SK-N-MC (cell line): ENCODE data around the gene RIMS3.
A peak's percentile ranks its signal among the peaks of the same experiment; 100 is the strongest.

ENCODE experiments used
- DNase-seq: peaks from one replicate; pipeline ENCODE4 v3.0.0-alpha.2; 2011; ENCODE audit warnings: low read depth, low spot score
- H3K27ac ChIP-seq: fragments of 200-600 bp; sonication (generic); 2 replicates; pipeline ENCODE4 v1.5.1; 2016; ENCODE audit warnings: mixed run types
- H3K36me3 ChIP-seq: fragments of 200-600 bp; sonication (generic); 2 replicates; pipeline ENCODE4 v1.6.1; 2017; ENCODE audit warnings: antibody characterized with exemption, low read length, mixed read lengths; ENCODE audit not compliant: insufficient read depth
- H3K4me3 ChIP-seq: fragments of 200-600 bp; sonication (generic); 2 replicates; pipeline ENCODE4 v1.5.1; 2016
- H3K9ac ChIP-seq: fragments of 200-600 bp; sonication (generic); 2 replicates; pipeline ENCODE4 v1.8.0; 2017; ENCODE audit warnings: mixed run types, mixed read lengths; ENCODE audit not compliant: insufficient read length
- H3K9me3 ChIP-seq: fragments of 200-600 bp; sonication (generic); 2 replicates; pipeline ENCODE4 v1.6.1; 2017; ENCODE audit warnings: low read depth, mild to moderate bottlenecking, antibody characterized with exemption, low read length, moderate library complexity, mixed read lengths
- EZH2 ChIP-seq: fragments of 200-600 bp; sonication (generic); IDR thresholded peaks from one replicate; pipeline ENCODE4 v1.6.1; 2017; ENCODE audit warnings: antibody characterized with exemption
- FOXP2 ChIP-seq: optimal IDR thresholded peaks from 2 replicates; pipeline ENCODE3; 2011; ENCODE audit warnings: mild to moderate bottlenecking, moderate library complexity; ENCODE audit not compliant: insufficient read depth; ENCODE audit errors: extremely low read length, control extremely low read depth
- POLR2AphosphoS5 ChIP-seq: IDR thresholded peaks from 2 replicates; pipeline ENCODE4 v1.6.1; 2012; ENCODE audit warnings: mild to moderate bottlenecking, low read depth, low read length, borderline replicate concordance

RIMS3 gene

DNA sequence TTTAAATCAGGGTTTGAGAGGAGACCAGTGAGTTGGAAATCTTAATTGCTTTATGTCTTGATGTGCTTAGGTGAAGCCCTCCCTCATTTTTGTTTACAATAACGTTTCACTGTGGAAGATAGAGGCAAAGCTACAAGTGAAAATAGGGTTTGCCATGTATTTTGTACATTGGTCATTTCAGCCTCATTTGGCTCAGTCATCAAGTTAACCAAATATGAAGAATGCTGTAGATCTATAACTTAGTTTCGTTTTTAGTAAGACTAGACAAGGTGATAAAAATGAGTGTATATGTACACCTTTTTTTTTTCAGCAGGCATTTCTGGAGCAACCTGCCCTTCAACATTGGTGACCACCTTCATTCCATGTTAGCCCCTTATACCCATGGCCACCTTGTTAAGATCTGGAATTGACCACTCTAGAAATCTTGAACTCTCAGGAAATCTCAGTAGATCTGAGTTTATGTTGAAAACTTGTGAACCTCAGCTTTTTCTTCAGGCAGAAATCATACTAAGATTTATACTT lies 28.9 kb upstream of the RIMS3 start:
- DNase-seq, result no peak
- H3K27ac ChIP-seq, result no peak overlapping the region
- no peaks in the 10 kb centered on the region for H3K9me3 ChIP-seq
- TF ChIP-seq POLR2AphosphoS5 (no peak), FOXP2 (no peak), EZH2 (no peak)
- no peak overlapping the region for H3K9ac ChIP-seq
- H3K36me3 ChIP-seq, result peaks cover 9% of the 10 kb centered on the region; the same call in 1 of the 2 replicates
- no peak overlapping the region for H3K4me3 ChIP-seq

DNA sequence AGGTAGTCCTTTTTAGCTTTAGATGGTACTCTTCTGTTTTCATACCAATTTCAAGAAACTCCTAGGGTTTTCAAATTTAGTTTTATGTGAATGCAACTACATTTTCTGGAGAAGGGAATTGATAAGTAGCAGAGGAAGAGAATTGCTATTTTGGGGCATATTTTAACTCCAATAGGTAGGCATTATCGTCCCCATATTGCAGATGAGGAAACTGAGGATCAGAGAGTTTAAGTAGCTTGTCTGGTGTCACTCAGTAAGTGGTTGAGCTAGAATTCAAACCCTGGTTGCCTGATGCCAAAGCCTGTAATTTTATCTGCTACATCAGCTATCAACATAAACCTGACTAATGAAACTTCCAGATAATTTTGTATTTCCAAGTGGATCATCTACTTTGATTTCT lies 27.9 kb upstream of the RIMS3 start:
- Histone ChIP-seq H3K36me3 (peaks cover 9% of the 10 kb centered on the region; the same call in 1 of the 2 replicates), H3K27ac (no peak overlapping the region), H3K4me3 (peak overlapping the region; percentile 83), H3K9me3 (no peaks in the 10 kb centered on the region), H3K9ac (peak overlapping the region; percentile 100)
- TF ChIP-seq EZH2 (no peak), POLR2AphosphoS5 (no peak), FOXP2 (no peak)
- no peak for DNase-seq

DNA sequence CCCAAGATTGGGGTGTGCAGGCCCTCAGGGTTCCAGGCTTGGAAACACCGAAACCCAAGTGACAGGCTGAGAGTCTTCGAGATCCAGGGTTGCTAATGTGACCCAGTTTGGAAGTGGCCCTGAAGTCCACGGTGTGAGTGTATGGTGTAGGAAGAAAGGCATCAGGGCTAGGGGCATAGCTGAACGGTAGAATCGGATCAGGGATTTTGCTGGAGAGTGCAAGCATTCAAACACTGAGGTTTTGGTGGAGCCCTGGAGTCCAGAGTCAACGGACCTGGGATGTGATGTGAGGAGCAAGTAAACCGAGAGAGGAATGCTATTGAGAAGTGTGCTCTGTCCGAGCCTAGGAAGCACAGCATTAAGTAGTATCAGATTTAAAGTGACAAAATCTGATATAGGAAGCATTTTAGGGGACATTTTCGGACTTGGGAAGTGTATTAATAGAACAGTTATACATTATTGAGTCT lies 27.0 kb upstream of the RIMS3 start:
- H3K36me3 ChIP-seq, result peaks cover 7% of the 10 kb centered on the region; the same call in 1 of the 2 replicates
- H3K27ac ChIP-seq, result peak overlapping the region; percentile 37; the same call in 1 of the 2 replicates
- no peak for DNase-seq
- H3K4me3 ChIP-seq, result peak overlapping the region; percentile 83
- peak overlapping the region; percentile 100 for H3K9ac ChIP-seq
- TF ChIP-seq FOXP2, result no peak
- TF ChIP-seq POLR2AphosphoS5, result no peak
- TF ChIP-seq EZH2, result no peak
- H3K9me3 ChIP-seq, result no peaks in the 10 kb centered on the region

DNA sequence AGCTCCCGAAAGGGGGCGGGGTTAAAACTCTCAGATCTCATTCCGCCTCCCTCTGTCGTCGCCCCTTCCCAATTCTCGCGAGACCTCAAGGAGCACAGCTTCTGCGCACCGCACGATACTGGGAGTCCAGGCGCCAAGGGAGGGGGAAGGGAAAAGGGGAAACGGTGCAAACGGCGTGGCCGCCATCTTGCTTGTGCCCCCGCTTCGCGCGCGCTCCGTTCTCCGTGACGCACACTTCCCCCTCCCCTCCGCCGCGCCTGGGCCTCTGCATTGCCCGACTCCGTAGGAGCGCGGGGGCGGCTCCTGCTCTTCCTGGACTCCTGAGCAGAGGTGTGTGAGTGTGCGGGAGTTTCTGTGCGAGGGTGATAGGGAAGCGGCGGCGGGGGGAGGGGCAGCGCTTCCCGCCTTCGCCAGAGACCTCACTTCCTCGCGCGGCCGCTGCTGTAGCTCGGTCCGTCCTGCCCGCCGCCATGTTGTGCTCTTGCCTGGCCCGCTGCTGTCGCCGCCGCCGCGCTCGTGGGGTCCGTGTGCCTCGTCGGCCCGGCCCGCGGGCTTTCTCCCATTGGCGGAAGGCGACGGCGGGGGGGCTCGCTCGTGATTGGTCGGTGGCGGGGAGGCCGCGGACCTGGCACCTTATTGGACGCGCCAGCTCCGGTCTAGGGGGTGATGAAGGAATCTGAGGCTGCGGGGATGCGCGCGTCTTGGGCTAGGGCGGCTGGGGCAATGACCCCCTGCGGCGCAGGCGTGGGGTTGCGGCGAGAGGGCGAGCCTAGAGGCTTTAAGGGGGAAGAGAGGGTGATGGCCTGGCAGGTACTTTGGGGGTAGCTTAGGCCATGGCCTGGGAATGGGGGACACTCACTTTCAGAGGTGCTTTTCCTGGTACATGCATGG lies 26.3 kb upstream of the RIMS3 start, which contains the start of gene NFYC:
Gene NFYC (plus strand): TSS at position 167 of the 891 bp plus-strand sequence. CDS start 47,140 bp downstream, outside the sequence.
- Histone ChIP-seq H3K27ac (peak within 1 kb of the TSS; percentile 99), H3K4me3 (peak within 1 kb of the TSS; percentile 83), H3K36me3 (peaks cover 3% of the 10 kb centered on the region; the same call in 1 of the 2 replicates), H3K9ac (peak within 1 kb of the TSS; percentile 100), H3K9me3 (no peaks in the 10 kb centered on the region)
- TF ChIP-seq FOXP2 (peak; percentile 89), POLR2AphosphoS5 (peak; percentile 87; the same call in 1 of the 2 replicates), EZH2 (no peak)
- peak; percentile 97 for DNase-seq

DNA sequence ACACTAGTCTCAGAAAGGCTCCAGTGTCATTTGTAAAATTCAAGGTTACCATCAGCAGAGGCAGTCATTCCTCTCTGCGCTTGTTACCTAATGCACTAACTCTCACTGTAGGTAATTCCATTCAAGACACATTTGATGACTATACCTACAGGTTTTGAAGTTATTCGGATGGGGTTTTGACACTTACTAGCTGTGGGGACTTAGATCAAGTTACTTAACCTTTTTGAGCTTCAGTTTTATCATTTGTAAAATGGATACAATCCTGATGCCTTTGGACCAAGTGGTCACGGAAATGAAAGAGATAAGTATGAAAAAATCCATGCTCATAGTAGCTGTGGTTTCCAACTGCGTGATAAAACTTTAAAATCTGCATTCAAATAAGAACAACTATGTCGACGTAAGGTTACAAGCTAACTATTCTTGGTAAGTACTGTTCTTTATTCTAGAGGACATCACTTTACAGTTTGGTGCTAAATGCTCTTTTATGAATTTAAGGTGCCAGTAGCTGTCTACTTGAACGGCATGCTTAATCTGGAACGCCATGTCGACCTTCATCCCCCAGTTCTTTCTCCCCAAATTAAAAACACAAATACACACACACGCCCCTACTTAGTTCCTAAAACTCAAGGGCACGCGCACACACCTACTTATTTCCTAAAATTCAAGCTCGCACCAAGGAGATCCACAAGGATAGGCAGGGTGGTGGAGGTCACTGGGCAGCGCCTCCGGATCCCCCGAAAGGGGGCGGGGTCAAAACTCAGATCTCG lies 25.5 kb upstream of the RIMS3 start:
- Histone ChIP-seq H3K36me3 (peaks cover 6% of the 10 kb centered on the region; the same call in 1 of the 2 replicates), H3K4me3 (peak overlapping the region; percentile 83), H3K27ac (peak overlapping the region; percentile 59), H3K9me3 (no peaks in the 10 kb centered on the region), H3K9ac (peak overlapping the region; percentile 100)
- TF ChIP-seq FOXP2 (no peak), POLR2AphosphoS5 (no peak), EZH2 (no peak)
- DNase-seq, result no peak

DNA sequence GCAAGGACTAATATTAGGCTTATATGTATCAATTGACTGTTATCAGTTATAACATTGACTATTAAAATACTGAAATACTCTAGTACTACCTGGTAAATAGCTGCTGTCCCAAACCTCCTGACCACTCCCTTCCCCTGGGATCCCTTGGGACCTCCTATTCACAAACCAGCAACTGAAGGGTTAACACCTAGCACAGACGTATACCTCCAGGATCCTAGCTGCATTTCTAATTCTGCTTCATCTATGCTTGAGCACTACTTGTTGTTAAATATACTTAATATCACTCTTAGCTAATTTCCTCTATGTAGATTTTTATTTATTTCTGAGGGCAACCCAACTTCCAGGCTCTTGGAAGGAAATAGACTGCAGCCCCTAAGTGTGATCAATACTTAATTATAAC lies 24.3 kb upstream of the RIMS3 start:
- TF ChIP-seq FOXP2 (no peak), POLR2AphosphoS5 (no peak), EZH2 (no peak)

DNA sequence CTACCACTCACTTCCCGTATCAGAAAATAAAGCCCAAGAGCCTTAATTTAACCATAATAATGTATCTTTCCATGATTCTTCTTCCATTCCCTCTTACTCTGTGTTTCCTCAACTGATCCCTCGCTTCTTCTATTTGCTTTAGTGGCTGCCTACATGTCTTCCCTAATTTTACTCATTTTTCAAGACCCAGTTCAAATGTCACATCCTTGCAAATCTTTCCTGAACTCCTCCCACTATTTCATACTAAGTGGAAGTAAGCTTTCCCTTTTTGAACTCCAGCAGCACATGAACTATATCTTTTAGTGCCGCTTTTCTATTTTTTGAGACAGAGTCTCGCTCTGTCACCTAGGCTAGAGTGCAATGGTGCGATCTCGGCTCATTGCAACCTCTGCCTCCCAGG lies 22.2 kb upstream of the RIMS3 start:
- Histone ChIP-seq H3K9ac (no peak overlapping the region), H3K36me3 (peaks cover 6% of the 10 kb centered on the region; the same call in 1 of the 2 replicates), H3K27ac (no peak overlapping the region), H3K9me3 (no peaks in the 10 kb centered on the region), H3K4me3 (no peak overlapping the region)
- TF ChIP-seq FOXP2, result no peak
- TF ChIP-seq EZH2, result no peak
- no peak for TF ChIP-seq POLR2AphosphoS5
- no peak for DNase-seq

More for the DNA sequence above, 24.3 kb upstream of the RIMS3 start:
- H3K9me3 ChIP-seq, result no peaks in the 10 kb centered on the region
- H3K36me3 ChIP-seq, result peaks cover 6% of the 10 kb centered on the region; the same call in 1 of the 2 replicates
- DNase-seq, result no peak
- H3K9ac ChIP-seq, result no peak overlapping the region
- no peak overlapping the region for H3K4me3 ChIP-seq
- H3K27ac ChIP-seq, result no peak overlapping the region

DNA sequence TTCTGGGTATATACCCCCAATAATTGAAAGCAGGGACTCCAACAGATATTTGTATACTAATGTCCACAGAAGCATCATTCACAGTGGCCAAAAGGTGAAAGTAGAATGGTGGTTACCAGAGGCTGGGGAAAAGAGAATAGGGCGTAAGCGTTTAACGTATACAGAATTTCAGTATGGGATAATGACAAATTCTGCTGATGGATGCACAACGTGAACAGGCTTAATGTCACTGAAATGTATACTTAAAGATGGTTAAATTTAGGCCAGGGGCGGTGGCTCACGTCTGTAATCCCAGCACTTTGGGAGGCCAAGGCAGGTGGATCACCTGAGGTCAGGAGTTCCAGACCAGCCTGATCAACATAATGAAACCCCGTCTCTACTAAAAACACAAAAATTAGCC lies 21.6 kb upstream of the RIMS3 start:
- no peak for TF ChIP-seq POLR2AphosphoS5
- TF ChIP-seq EZH2, result no peak
- no peak for TF ChIP-seq FOXP2
- DNase-seq, result no peak
- Histone ChIP-seq H3K27ac (no peak overlapping the region), H3K36me3 (peaks cover 6% of the 10 kb centered on the region; the same call in 1 of the 2 replicates), H3K9me3 (no peaks in the 10 kb centered on the region), H3K9ac (no peak overlapping the region), H3K4me3 (no peak overlapping the region)
